ENCODE data around the gene TDP1.
"Not testable (repeated sequence)": the region's sequence is repeated elsewhere in the genome, so short reads cannot be mapped to it uniquely, and the experiment has no call there.

TDP1 gene

DNA sequence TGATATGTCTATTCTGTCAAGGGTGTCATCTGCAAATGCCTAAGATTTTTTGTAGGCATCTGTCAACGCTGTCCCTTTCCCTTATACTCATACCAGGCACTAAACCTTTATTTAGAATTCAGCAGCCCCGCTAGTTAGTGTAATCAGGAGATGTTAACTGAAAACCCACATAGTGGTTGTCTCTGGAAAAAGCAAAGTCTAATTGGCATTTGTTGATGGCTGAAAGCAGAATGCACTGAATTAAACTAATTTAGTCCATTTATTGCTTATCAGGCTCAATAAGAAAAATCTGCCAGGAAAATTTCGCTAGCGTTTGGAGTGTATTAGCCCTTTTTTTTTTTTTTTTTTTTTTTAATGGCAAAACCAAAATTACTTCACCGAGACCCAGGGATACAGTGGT, 34.5 kb downstream of the TDP1 start:
- peaks cover 30 to 35% of the 10 kb centered on the region in 2 donors for H3K36me3 Mint-ChIP-seq

DNA sequence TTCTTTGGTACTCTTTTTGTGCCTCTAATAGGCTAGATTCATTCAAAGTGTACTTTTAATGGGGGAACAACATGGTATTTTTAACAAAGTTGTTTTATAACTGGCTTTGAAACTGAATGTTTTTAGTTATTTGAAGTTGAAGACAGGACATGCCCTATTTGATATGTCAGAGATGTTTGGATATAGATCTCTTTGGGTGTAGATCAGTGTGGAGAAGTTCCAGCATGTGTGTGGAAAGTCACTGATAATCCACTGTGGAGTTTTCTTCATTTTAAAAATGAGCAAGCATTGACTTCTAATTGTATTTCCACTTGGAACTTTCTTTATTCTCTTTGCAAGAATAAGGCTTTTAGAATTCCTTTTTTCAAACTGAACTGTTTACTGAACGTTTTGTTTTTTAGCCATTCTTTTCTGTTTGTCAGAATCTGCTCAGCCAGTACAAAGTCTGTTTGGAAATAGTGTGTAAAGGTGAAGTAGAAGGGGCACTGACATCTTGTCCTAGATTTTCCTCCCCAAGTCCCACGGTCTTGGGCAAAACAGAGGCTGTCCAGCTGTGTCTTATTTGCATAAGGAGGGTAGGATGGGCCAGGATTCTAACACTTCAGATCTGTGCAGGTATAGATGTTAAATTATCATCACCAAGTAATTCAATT, 35.0 kb downstream of the TDP1 start:
- peaks cover 35 to 40% of the 10 kb centered on the region in 2 donors for H3K36me3 Mint-ChIP-seq
- DNase-seq (no peak), ATAC-seq (replicated peaks) (no peak)
- H3K4me1 Mint-ChIP-seq: peaks cover 0 to 2% of the 10 kb centered on the region in 2 donors
- H3K4me3 Mint-ChIP-seq: no peak overlapping the region
- no peaks in the 10 kb centered on the region for H3K27me3 Mint-ChIP-seq
- no peaks in the 10 kb centered on the region for H3K9me3 Mint-ChIP-seq
- no peak overlapping the region for H3K27ac Mint-ChIP-seq

More for the DNA sequence above, 34.5 kb downstream of the TDP1 start:
- ATAC-seq (replicated peaks): no peak
- Mint-ChIP-seq H3K4me3 (no peak overlapping the region), H3K4me1 (peaks cover 0 to 2% of the 10 kb centered on the region in 2 donors), H3K27ac (no peak overlapping the region), H3K27me3 (no peaks in the 10 kb centered on the region), H3K9me3 (no peaks in the 10 kb centered on the region)
- no peak for DNase-seq

- H3K4me1 Mint-ChIP-seq: peaks cover 0 to 2% of the 10 kb centered on the region in 2 donors
- no peak overlapping the region for H3K4me3 Mint-ChIP-seq
- H3K27ac Mint-ChIP-seq: no peak overlapping the region
- no peaks in the 10 kb centered on the region for H3K27me3 Mint-ChIP-seq
- no peaks in the 10 kb centered on the region for H3K9me3 Mint-ChIP-seq
- DNase-seq (no peak), ATAC-seq (replicated peaks) (no peak)
- peaks cover 44 to 52% of the 10 kb centered on the region in 2 donors for H3K36me3 Mint-ChIP-seq
Measured at GRCh38 chr14:89992273-89992672, 36.5 kb downstream of the TDP1 start.

GRCh38 chr14:89996963-89997362, 41.2 kb downstream of the TDP1 start:
- Mint-ChIP-seq H3K27ac (no peak overlapping the region), H3K4me3 (no peak overlapping the region), H3K4me1 (peaks cover 0 to 2% of the 10 kb centered on the region in 2 donors), H3K36me3 (peaks cover 38 to 59% of the 10 kb centered on the region in 2 donors), H3K27me3 (no peaks in the 10 kb centered on the region), H3K9me3 (no peaks in the 10 kb centered on the region)
- DNase-seq (no peak), ATAC-seq (replicated peaks) (no peak)

DNA sequence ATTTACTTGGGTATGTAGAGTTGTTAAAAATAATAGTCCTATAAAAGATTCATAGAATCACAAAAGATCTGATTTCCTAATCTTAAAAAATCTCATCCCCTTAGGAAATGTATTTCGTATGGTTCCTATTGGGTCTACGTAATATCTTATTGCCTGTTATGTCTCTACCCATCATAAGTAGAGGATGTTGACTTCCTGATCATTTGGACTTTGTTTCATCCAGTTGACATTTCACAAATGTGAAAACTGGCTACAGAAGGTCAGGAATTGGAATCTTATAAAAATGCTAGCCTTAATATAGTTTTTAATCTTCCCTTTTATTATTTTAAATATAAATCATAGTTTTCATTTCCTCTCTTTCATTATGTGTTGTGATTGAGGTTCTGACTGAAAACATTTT, 45.2 kb downstream of the TDP1 start:
- no peak overlapping the region for H3K4me3 Mint-ChIP-seq
- no peaks in the 10 kb centered on the region for H3K27me3 Mint-ChIP-seq
- peaks cover 32 to 65% of the 10 kb centered on the region in 2 donors for H3K36me3 Mint-ChIP-seq
- H3K4me1 Mint-ChIP-seq: no peaks in the 10 kb centered on the region
- H3K27ac Mint-ChIP-seq: no peak overlapping the region
- H3K9me3 Mint-ChIP-seq: no peaks in the 10 kb centered on the region
- DNase-seq: no peak
- no peak for ATAC-seq (replicated peaks)

DNA sequence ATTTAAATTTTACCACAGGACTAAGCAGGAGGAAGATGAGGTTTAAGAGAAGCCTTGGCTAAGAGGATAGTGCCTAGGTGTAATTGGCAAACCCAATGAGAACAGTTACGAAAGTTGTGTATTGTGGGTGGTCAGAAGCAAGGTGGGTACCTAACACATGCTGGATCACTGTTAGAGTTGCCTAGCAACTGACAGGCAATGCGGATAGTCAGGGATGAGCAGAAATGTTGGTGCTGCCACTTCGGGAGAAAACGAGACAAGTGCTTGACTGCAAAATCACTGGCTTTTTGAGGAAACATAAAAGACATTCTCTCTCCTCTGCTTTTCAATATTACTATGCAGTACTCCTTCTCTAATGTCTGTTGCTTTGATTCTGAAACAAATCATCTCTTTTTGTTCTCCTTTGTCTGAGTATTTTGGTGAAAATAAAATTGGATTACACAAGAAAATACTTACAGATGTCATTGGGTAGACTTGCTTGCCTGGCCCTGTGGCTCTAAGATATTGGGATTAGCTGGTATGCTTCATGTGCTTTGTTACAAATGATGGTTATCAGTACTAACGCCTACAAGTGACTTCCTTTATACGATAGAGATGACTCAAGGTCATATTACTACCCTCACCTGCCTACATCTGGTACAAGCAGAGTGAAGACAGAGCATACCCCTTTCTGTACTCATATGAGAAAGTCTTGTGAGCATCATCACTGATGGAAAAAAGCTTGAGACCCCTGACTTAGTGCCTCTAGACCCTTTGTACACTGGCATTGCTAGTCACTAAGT, 48.0 kb downstream of the TDP1 start:
- Mint-ChIP-seq H3K4me1 (no peaks in the 10 kb centered on the region), H3K27me3 (no peaks in the 10 kb centered on the region), H3K27ac (no peak overlapping the region), H3K9me3 (no peaks in the 10 kb centered on the region), H3K36me3 (peaks cover 40 to 72% of the 10 kb centered on the region in 2 donors), H3K4me3 (no peak overlapping the region)
- DNase-seq (no peak), ATAC-seq (replicated peaks) (no peak)

DNA sequence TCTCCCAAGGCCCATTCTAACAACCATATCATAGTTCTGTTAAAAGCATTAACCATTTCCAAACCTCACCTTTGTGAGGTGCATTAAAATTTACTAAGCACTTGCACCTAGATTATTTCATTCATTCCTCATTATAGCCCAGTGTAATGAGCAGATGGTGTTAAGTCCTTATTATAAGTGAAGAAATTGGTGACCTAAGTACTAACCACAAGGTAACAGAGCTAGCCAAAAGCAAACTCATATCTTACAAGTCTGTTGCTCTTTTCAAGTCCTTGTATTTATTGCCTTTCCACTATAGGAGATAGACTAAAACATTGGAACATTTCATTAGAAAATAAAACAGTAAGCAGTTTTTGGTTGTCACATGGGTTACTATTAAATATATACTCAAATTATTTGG, 49.7 kb downstream of the TDP1 start:
- Mint-ChIP-seq H3K36me3 (peaks cover 48 to 79% of the 10 kb centered on the region in 2 donors), H3K27me3 (no peaks in the 10 kb centered on the region), H3K9me3 (peaks cover 0 to 2% of the 10 kb centered on the region in 2 donors), H3K4me1 (no peaks in the 10 kb centered on the region), H3K27ac (no peak overlapping the region), H3K4me3 (no peak overlapping the region)
- DNase-seq: no peak
- no peak for ATAC-seq (replicated peaks)

DNA sequence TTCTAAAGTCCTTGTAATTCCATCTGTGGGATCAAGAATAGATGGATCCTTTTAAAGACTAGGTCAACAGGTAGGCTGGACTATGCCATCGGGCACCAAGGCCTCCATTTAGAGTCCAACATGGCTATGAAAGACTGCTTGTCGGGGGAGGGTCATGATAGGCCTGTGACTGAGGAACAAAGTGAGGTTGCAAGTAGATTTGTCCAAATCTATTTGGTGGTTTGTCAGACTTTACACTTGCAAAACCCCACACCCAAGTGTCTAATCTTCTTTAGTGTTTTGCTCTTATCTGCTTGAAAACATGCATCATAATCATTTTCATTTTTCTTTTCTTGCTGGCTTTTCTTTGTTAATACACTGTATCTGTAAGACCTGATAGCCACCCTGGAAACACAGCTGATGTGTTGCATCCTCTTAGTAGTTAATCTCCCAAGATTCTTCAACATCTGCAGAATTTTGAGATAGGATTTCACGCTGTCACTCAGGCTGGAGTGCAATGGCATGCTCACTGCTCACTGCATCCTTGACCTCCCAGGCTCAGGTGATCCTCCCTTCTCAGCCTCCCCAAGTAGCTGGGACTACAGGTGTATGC, 50.3 kb downstream of the TDP1 start:
- DNase-seq: no peak
- H3K4me1 Mint-ChIP-seq: no peaks in the 10 kb centered on the region
- H3K27ac Mint-ChIP-seq: no peak overlapping the region
- peaks cover 54 to 82% of the 10 kb centered on the region in 2 donors for H3K36me3 Mint-ChIP-seq
- no peak overlapping the region for H3K4me3 Mint-ChIP-seq
- ATAC-seq (replicated peaks): no peak
- peaks cover 0 to 3% of the 10 kb centered on the region in 2 donors for H3K9me3 Mint-ChIP-seq
- H3K27me3 Mint-ChIP-seq: no peaks in the 10 kb centered on the region

GRCh38 chr14:90017371-90017770, 61.6 kb downstream of the TDP1 start:
- Mint-ChIP-seq H3K27me3 (no peaks in the 10 kb centered on the region), H3K36me3 (peaks cover 66 to 78% of the 10 kb centered on the region in 2 donors), H3K4me3 (no peak overlapping the region), H3K27ac (no peak overlapping the region), H3K4me1 (no peaks in the 10 kb centered on the region), H3K9me3 (peaks cover 4 to 5% of the 10 kb centered on the region in 2 donors)
- ATAC-seq (replicated peaks) (no peak), DNase-seq (no peak)

DNA sequence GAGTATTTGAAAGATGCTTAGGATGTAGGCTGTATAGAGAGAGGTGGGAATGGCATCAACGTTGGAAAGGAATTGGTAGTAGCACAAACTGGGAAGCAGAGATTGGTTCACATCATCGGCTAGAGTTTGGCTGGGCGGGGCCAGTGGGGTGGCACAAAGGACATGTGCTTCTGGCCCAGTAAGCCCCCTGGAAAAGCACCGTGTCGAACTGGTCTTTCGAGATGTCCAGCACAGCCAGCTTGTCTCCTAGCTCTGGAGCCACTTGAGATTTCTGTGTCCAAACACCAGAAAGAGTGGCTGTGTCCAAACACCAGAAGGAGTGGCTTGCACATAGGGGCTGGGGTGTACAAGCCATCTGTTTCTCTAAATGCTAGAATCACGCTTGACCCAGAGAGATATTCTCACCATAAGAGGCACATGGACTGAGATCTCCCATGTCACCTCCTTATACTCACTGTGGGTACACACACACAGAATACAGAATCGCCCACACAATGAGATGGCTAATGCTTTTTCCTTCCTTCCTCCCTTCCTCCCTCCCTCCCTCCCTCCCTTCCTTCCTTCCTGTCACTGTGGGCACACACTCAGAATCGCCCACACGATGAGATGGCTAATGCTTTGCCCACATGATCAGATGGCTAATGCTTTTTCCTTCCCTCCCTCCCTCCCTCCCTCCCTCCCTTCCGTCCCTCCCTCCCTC, 64.2 kb downstream of the TDP1 start:
- ATAC-seq (replicated peaks) (no peak), DNase-seq (no peak)
- H3K9me3 Mint-ChIP-seq: no peaks in the 10 kb centered on the region
- H3K4me3 Mint-ChIP-seq: no peak overlapping the region
- H3K4me1 Mint-ChIP-seq: no peaks in the 10 kb centered on the region
- H3K27ac Mint-ChIP-seq: no peak overlapping the region
- no peaks in the 10 kb centered on the region for H3K27me3 Mint-ChIP-seq
- peaks cover 66 to 78% of the 10 kb centered on the region in 2 donors for H3K36me3 Mint-ChIP-seq

- no peak for DNase-seq
- no peaks in the 10 kb centered on the region for H3K4me1 Mint-ChIP-seq
- ATAC-seq (replicated peaks): no peak
- H3K9me3 Mint-ChIP-seq: peaks cover 0 to 5% of the 10 kb centered on the region in 2 donors
- no peaks in the 10 kb centered on the region for H3K27me3 Mint-ChIP-seq
- H3K36me3 Mint-ChIP-seq: peaks cover 59 to 67% of the 10 kb centered on the region in 2 donors
- H3K27ac Mint-ChIP-seq: peak overlapping the region; percentile 16
- H3K4me3 Mint-ChIP-seq: no peak overlapping the region
Measured at GRCh38 chr14:90023176-90023896, 67.6 kb downstream of the TDP1 start.

- ATAC-seq (replicated peaks): no peak
- H3K4me1 Mint-ChIP-seq: no peaks in the 10 kb centered on the region
- peaks cover 54 to 58% of the 10 kb centered on the region in 2 donors for H3K36me3 Mint-ChIP-seq
- no peaks in the 10 kb centered on the region for H3K27me3 Mint-ChIP-seq
- H3K4me3 Mint-ChIP-seq: no peak overlapping the region
- H3K9me3 Mint-ChIP-seq: peaks cover 0 to 5% of the 10 kb centered on the region in 2 donors
- no peak for DNase-seq
- no peak overlapping the region for H3K27ac Mint-ChIP-seq
Measured at GRCh38 chr14:90024910-90025309, 69.2 kb downstream of the TDP1 start.

GRCh38 chr14:90026608-90027007, 70.9 kb downstream of the TDP1 start:
- H3K4me1 Mint-ChIP-seq; H3K27ac Mint-ChIP-seq; H3K9me3 Mint-ChIP-seq; ATAC-seq (replicated peaks); H3K4me3 Mint-ChIP-seq; DNase-seq; H3K27me3 Mint-ChIP-seq: not testable (repeated sequence)
- H3K36me3 Mint-ChIP-seq: peaks cover 51 to 58% of the 10 kb centered on the region in 2 donors

- Mint-ChIP-seq H3K27ac (no peak overlapping the region), H3K4me1 (no peaks in the 10 kb centered on the region), H3K36me3 (peaks cover 51 to 56% of the 10 kb centered on the region in 2 donors)
Measured at GRCh38 chr14:90027842-90028241, 72.1 kb downstream of the TDP1 start.

More at GRCh38 chr14:90027842-90028241, 72.1 kb downstream of the TDP1 start:
- DNase-seq (no peak), ATAC-seq (replicated peaks) (no peak)
- Mint-ChIP-seq H3K9me3 (peaks cover 0 to 5% of the 10 kb centered on the region in 2 donors), H3K4me3 (no peak overlapping the region), H3K27me3 (no peaks in the 10 kb centered on the region)

Data from stimulated activated naive B cell treated with anti-CD40 and anti-IgM and Interleukin-4, amounts not matched to agents 10 μg/mL and 1 μg/mL and 100 μg/mL, for 72 hours (primary cell).